HG03196 (cell line): ENCODE results near the gene CHST13.

ENCODE experiments used
- ATAC-seq: cut with Tn5 transposase; IDR thresholded peaks from one replicate; pipeline ENCODE4 v1.9.1; 2021; ENCODE audit not compliant: unreplicated experiment

The CHST13 gene

DNA sequence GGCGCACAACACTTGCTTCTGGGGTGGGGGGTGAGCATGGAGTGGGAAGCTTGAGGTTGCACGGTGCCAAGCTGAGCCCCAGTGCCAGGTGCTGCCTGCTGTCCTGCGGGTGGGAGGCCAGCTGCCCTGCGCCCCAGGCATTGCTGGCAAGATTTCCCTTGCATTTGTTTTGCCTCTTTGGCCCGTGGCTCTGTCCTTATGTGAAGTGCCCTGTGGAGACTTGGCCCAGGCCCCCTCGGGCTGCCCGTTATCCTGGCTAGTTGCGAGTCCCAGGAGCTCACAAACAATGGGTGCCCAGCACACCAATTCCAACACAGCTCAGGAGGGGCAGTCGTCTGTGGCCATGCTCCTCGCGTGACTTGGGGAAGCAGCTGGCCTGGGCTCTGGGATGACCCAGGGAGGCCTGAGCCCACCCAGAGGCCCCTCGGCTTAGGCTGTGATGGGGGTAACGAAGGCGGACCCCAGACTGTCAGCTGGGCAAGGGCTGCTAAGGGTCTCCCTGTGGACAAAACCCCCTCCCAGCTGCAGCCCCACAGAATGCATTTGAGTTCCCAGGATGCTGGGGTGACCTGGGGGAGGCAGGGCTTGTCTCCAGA, 28.8 kb downstream of the CHST13 start:
- ATAC-seq, result no peak

DNA sequence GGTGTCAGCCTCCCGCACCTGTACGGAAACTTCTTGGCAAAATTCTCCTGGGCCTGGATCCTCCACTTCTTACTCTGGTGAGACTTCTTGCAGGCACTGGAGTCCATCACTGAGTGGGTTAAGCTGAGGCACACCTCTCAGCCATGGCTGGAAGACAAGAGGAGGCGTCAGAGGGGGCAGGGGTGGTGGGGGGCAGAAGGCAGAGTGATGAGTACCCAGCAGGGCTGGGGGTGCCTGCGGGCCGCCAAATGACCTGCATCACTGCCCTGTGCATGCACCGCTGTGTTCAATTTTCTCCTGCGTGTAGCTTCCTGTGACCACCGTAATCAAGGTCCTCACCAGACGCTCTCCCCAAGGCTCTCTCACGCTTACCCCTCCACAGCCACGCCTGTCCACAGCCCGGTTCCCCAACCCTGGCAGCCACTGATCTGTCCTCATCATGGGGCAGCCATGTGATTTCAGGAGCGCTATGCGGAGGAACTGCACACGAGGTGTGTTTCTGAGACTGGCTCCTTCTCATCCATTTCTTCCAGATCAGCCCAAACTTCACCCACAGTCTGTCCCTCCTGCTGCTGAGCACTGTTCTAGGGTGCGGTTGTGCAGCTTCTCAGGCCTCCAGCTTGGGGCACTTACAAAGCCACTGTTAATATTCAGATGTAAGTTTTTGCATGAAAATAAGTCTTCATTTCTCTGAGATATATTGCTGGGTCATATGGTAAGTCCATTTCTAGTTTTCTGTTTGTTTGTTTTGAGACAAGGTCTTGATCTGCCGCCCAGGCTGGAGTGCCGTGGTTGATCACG, 29.5 kb downstream of the CHST13 start:
- ATAC-seq, result no peak

DNA sequence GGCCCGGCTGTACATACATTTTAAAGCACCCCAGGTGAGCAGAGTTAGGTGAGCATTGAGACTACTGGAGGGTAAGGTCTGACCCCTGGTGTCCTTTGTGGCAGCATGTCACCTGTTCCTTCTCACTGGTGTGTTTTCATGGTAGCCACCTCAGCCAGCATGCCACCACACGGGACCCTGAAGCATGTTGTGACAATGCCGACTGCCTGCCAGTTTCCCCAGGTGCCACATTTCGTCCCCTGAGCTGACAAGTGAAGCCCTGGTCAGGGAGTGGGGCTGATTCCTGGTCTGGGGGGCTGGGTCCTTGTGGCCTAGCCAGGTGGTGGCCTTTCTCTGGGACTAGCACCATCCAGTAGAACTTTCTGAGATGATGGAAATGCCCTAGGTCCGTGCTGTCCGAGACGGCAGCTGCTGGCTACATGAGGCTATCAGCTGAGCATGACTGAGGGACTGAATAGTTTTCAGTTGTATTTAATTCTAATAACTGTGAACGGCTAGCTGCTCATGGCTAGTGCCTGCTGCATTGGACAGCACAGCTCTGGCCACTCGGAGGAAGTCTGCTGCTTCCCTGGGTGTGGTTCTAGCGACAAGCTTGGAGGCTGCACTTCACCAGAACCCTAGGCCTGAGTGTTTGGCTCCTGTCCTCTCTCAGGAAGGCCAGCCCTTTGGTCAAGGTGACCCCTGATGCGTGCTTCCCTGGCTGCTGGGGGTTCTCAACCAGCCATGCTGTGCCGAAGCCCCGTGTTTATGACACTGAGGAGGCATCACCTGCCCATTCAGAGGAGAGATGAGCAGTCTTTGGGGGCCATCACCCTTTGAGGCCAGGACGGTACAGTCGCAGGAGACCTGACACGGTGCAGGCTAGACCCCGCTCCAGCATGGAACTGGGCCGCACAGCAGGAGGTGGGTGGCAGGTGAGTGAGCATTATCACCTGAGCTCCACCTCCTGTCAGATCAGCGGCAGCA, 30.9 kb downstream of the CHST13 start:
- no peak for ATAC-seq

DNA sequence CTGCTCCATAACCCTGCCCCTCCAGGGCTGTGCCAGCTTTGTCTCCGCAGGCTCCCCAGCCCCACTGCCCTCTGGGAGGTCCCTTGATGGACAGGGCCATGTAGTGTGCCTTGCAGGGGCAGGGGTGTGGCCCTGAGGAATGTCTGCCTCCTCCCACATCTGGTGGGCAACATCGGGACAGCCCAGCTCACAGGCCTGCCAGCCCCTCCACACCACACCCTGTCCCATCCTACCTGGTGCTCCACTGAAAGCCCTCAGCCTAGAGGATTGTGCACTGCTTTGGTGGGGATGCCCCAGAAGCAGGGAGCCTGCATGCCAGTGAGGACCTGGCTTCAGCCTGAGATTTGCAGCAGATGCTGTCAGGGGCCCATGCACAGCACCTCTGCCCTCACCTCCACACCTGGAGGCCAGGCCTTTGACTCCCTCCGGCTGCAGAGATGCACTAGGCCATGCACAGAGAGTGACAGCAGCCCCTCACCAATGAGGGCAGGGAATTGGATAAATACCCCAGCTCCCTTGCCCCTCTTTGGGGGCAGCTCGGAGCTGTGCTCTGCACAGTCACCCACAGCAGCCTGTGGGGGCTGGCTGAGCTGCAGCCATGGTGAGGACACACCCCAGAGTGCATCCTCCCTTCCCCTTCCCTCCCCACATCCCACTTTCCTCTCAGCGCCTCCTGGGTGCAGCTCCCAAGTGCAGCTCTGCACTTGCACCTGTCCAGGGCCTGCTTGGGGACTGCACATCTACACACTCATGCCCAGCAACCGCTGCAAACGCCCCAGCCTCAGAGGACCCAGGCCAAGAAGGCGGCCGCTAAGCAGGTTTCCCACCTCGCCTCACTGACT, 32.1 kb downstream of the CHST13 start:
- no peak for ATAC-seq

DNA sequence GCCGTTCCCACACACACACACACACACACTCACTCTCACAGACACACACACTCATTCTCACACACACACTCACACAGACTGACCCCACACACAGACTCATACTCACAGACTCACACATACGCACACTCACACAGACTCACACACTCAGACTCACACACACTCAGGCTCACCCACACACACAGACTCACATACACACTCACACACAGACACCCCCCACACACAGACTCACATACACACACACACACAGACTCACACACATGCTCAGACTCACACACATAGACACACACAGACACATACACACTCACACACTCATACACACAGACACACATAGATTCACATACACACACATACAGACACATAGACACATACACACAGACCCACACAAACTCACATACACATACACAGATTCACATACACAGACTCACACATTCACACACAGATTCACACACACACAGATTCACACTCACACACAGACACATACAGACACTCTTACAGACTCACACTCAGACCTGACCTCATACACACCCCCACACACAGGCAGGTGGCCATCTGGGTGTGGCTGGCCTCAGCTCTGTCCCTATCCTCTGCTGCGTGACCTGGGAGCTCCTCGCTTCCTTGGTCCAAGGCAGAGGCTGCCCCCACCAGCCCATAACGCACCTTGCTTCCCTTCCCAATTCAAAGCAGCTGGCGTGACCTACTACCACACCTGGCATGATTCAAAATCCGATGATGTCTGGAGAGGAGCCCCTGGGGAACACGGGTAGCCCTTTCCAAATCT, 32.9 kb downstream of the CHST13 start:
- no peak for ATAC-seq

DNA sequence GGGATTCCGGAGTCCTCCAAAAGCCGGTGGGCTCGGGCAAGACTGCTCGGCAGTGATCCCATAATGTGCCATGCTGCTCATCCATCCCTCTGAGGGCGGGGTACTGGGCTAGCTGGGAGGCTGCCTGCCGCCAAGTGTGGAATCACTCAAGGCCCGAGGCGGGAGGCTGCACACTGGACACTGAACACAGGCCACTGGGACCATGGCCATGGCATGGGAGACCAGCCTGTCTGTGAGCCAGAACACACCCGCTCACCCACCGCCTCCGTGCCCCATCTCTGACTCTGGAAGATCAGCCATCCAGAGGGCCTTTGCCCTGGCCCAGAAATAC, 33.4 kb downstream of the CHST13 start:
- no peak for ATAC-seq

DNA sequence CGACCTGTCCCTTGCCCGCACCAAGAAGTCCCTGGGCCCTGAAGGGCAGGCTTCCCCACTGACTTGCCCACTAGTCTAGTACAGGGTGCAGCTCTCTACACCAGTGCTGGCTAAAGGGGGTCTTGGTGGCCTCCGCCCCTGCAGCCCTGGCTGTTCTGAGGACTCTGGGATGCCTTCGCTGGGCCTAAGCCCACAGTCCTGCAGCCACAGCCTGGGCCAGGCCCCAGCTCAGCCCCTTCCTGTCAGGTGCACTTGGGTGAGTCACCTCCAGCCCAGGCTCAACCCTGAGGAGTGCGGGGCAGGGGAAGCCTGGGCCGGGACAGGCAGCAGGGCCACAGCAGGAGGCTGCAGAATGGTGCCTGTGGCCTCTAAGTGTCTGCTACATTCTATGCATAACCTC, 33.8 kb downstream of the CHST13 start:
- no peak for ATAC-seq

DNA sequence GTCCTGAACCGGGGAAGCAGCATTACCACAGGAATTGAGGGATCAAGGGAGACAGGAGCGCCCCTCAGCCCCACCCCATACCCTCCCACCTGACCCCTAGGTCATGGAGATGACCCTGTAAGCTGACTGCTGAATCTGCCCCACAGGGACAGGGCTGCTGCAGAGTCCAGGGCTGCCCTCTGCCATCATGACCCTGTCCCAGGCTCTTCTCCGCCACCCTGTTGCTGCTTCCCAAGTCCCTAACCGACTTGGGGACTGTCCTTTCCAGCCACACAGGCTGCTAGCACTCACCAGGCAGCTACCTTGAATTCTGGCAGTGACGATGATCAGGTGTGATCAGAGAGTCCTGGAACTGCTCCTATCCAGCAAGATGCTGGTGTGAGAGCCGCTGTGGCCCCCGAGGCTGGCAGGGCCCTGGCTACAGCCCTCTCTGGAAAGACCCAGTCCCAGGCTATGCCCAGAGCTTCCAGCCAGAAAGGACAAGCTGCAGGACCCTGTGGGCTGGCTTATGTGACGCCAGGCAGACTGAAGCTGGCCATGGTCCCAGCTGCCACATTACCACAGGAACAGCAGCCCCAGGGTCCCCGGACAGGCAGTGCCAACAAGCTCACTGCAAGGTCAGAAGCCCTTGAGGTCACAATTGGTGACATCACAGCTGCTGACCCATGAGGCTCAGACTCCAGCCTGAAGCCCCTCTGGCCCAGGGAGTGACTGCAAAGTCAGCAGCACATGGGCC, 34.5 kb downstream of the CHST13 start, which contains the start of gene C3orf22:
Gene C3orf22 (minus strand): TSS at position 597 of the 736 bp plus-strand sequence. CDS start 5,542 bp downstream, outside the sequence.
- ATAC-seq, result no peak

DNA sequence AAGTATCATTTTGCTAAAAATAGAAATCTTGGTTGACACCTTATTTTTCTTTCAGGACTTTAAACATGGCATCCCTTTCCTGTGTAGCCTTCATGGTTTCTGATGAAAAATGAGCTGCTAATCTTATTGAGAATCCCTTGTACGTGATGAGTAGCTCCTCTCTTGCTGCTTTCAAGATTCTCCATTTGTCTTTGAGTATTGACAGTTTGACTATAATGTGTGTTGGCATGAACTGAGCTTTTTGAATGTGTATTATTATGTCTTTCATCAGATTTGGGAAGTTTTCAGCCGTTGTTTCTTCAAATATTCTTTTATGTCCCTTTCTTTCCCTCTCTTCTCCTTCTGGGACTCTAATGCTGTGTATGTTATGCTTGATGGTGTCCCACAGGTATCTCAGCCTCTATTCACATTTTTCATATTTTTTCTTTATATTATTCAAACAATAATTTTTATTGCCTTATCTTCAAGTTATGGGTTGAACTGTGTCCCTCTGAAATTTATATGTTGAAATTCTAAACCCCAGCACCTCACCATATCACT, 38.9 kb downstream of the CHST13 start:
- no peak for ATAC-seq

DNA sequence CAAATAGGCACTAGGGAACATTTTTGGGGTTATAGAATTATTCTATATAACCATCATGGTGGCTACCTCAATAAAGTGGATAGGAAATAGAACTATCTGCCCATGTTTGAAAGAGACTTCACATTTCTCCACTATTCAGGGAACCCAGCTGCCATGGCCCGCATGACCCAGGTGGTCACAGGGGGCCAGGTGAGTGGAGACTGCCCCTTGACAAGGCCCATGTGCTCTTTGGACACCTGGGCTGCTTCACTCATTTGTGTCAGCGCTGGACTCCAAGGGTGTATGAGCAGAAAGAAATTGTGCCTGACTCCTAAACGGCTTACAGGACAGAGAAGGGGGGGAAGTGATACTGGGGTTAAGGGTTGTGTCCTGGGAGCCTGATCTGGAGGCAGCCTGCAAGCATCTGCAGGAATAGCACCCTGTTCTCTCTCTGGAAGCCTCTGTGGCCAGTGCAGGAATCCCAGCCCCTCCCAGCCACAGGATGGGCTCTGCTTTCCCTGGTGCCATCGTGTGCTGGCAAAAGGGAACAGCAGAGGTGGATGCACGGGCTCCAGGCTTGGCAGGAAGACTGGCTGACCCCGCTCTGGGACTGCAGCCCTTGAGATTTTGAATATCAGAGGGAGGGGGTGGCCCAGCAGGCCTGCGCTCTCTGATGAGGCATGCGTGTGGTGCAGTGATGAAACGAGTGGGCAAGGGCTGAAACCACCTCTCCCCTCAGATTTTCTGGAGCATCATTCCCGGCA, 43.9 kb downstream of the CHST13 start:
- ATAC-seq, result no peak

DNA sequence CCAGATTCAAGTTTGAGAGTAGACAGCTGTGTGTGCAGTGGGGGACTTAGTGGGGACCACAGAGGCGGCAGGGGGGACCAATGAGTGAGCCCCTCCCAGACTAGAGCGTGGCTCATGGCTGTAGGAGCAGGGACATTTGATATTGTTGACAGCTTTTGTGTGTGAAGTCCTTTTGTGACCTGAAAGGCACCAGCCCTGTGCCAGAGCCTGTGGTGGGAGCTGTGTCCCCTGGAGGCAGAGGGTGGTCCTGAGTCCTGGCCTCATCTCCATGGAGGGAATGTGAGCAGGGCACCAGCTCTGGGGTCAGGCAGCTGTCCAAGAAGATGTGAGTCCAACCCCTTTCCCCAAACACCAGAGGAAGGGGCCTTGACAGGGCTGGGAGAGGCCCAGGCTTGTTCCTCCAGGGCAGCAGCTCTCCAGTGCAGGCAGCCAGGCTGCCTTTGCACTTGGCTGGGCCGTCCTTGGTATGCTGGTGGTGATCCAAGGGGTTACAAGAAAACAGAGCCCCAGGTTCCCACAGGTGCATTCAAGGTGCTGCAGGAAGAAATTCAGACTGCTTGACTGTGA, 44.9 kb downstream of the CHST13 start:
- ATAC-seq, result no peak

DNA sequence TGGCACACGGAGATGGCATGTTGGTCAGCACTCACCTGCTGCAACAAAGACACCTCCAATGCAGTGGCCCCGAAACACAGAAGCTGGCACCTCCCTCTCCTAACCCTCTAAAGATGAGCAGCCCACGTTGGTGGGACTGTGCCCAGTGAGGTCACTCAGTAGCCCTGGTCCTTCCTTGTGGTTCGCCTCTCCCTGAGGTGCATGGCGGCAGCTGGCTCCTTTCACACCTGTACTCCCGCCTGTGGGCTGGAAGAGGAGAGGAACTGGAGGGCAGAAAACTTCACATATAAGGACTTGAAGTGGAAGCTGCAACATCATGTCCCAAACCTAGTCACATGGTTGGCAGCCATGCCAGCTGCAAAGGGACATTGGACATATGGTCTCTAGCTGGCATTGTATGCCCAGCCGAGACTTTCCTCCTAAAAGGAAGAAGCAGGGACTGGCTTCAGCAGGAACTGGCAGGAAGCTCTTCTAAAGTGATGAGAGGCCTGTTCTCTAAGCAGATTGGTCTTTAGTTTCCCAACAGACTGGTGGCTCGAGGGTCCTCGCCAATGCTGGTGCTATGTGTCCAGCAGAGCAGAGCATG, 45.5 kb downstream of the CHST13 start:
- no peak for ATAC-seq

DNA sequence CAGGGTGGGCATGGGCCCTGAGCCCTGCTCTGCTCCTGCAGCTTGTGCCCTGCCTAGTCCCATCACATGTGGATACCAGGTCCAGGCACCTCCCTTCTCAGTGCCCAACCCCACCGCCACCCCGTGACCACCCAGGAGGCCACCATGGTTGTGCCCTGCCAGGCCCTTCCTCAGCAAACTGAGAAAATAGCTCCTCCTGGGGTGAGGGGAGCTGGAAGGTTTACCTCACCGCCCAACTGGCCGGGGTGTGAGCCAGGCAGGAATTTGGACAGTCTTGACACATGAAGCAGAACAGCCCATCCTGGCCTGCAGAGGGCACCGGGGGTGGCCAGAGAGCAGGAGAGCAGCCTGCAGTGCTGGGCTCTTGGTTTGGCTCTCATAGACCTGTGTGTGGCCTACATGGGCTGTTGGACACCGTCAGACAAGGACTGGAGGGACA, 46.2 kb downstream of the CHST13 start:
- ATAC-seq, result no peak

DNA sequence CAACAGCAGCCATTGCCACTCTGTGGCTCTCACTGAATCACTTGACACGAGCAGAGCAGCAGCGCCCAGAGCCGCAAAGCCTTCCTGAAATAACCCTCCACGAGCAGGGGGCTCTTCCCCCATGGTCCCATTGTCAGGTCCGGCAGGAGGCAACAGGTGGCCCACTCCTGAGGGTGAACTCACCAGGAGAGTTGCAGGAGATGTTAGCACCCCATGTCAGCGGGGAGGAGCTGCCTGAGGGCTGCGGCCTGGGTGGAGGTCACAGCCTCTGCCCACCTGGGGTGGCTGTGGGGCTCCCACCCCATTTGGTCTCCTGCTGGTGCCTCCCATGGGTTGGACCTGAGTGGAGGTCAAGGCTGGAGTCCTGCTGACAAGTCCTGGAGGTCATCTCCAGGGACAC, 47.1 kb downstream of the CHST13 start:
- no peak for ATAC-seq

DNA sequence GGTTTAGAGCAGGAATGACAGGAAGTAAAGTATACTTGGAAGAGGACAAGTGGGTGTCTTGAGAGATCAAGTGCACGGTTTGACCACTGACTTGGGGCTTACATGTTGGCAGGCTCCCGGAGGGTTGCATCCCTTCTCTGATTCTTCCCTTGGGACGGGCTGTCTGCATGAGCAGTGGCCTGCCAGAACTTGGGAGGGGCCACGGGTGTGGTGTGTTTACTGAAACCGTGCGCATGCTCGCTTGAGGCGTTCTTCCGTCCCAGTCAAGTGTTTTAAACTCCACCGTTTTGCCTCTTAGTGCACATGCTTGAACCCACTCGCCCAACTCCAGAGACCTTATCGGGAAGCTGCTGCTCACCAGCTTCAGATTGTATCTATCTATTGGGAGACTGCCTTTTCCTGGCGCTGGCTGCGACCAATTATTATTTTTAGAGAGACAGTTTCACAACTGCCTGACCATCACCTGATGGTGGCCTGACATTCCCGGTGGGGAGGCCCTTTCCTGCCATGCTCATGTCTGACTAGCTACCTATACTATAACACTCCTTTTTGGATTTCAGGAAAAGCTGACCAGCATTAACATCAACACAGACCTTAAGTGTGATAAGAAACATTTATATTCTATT, 49.6 kb downstream of the CHST13 start:
- ATAC-seq, result no peak

DNA sequence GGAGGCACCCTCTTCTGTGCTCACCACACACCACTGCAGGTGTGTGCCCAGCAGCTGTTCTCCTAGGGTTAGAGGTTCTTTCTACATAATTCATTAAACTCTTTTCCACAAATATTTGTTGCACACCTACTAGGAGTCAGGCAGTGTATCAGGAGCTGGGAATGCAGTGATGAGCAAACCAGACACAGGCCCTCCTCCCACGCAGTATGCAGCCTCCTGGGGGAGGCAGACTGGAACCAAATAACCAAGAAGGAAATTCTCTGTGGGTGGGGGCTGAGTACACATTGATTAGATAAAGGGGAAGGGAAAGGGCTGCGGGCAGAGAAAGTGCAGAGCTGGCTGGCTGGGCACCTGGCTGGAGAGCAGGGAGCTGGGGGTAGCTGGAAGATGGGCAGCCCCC, 53.3 kb downstream of the CHST13 start:
- no peak for ATAC-seq

DNA sequence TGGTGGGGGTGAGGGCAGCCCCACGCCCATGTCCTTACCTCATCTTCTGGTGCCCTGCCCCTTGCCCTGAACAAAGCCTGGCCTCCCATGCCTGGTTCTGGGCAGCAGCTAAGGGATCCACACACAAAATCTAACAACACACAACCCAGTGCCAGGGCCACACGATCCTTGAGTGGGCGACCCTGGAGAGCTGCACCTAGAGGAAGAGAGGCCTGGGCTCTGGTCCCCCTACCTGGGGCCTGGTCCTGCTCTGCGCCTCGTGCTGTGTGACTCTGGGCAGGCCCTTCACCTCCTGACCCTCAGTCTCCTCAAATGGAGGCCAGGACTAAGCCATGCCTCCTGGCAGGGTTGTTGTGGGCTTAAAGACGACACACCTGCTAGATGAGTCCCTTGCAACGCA, 54.7 kb downstream of the CHST13 start:
- no peak for ATAC-seq
